Measurements from ENCODE around the gene IGHMBP2.

DNA sequence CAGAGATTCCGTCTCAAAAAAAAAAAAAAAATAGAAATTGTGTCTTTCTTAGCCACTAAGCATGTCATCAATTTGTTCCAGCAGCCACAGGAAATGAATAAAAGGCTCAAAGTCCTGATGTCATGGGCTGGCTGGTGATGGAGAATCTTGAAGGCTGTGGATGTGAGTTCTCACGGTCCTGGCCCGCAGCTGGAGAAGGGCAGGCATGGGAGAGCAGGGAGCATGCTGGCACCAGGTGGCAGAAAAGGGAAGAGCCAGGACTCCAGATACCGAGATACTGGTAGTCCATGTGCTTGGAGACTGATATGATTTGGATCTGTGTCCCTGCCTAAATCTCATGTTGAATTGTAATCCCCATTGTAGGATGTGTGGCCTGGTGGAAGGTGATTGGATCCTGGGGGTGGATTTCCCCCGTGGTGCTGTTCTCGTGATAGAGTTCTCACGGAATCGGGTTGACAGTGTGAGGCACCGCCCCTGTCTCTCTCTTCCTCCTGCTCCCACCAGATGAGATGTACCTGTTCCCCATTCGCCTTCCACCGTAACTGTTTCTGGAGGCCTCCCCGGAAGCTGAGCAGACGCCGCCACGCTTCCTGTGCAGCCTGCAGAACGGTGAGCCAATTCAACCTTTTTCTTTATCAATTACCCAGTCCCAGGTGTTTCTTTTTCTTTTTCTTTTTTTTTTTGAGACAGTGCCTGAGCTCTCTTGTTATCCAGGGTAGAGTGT lies 59.0 kb downstream of the IGHMBP2 start:
- TF ChIP-seq, protein P1, sequence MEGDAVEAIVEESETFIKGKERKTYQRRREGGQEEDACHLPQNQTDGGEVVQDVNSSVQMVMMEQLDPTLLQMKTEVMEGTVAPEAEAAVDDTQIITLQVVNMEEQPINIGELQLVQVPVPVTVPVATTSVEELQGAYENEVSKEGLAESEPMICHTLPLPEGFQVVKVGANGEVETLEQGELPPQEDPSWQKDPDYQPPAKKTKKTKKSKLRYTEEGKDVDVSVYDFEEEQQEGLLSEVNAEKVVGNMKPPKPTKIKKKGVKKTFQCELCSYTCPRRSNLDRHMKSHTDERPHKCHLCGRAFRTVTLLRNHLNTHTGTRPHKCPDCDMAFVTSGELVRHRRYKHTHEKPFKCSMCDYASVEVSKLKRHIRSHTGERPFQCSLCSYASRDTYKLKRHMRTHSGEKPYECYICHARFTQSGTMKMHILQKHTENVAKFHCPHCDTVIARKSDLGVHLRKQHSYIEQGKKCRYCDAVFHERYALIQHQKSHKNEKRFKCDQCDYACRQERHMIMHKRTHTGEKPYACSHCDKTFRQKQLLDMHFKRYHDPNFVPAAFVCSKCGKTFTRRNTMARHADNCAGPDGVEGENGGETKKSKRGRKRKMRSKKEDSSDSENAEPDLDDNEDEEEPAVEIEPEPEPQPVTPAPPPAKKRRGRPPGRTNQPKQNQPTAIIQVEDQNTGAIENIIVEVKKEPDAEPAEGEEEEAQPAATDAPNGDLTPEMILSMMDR (IDR thresholded peaks at IDR 0.05): no peak
- no peak for TF ChIP-seq POLR2A (IDR thresholded peaks at IDR 0.05)

Data from esophagus squamous epithelium (tissue), 4 donors.